Stimulated activated CD8-positive, alpha-beta memory T cell treated with anti-CD3 and anti-CD28 coated beads, Interleukin-15, amount 100 ng/mL, for 4 hours (primary cell): ENCODE results near the gene TARS3.

Source experiments
- DNase-seq, 2 donors: peaks; one replicate each; pipeline ENCODE4 v3.0.0-alpha.2; 2020; ENCODE audit warnings: low read depth in 2 of 2

Gene TARS3

GRCh38 chr15:101698314-101698713 is 26.0 kb downstream of the TARS3 start:
- DNase-seq: no peak

GRCh38 chr15:101697488-101697887 is 26.8 kb downstream of the TARS3 start:
- DNase-seq: no peak

- DNase-seq: no peak
Measured at GRCh38 chr15:101696829-101697228, 27.4 kb downstream of the TARS3 start.

DNA sequence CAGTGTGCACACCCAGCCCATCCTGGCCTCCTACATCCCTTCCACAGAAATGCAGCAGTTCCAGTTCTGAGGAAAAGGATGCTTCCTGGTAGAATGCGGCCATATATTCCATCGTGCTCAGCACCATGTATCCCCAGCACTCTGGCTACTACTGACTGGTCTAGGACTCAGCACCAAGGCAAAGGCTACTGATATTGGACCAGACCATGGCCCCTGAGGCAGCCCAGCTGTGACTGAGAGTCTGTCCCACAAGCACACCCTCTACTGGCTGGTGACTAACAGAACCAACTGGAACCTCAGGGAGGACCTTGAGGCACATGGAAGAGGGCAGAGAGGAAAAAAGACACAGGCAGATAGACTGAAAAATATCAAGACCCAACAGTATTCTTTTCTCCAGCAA is 30.0 kb downstream of the TARS3 start:
- DNase-seq: no peak

DNA sequence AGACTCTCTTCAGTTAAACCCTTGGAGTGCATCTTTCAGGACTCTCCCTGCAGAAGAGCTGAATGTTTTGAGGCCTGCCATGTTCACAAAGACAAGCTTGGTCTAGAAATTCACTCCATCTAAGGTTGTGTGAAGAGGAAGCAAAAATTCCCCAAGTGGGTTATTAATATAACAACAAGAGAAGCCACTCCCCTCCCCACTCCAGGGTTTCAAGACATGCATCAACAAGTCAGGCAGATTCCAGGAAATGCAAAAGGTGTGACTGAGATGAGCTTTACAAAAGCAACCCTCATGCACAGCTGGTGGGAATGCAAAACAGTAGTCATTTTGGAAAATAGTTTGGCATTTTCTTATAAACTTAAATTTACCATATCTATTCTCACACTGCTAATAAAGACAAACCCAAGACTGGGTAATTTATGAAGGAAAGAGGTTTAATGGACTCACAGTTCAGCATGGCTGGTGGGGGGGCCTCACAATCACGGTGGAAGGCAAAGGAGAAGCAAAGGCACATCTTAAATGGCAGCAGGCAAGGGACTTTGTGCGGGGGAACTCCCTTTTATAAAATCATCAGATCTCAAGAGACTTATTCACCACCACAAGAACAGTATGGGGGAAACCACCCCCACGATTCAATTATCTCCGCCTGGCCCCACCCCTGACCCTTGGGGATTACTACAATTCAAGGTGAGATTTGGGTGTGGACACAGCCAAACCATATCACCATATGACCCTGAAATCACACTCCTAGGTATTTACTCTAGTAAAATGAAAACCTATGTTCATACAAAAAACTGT is 31.3 kb downstream of the TARS3 start:
- no peak for DNase-seq

- no peak for DNase-seq
Measured at GRCh38 chr15:101689901-101690300, 34.4 kb downstream of the TARS3 start.

GRCh38 chr15:101686718-101687117 is 37.6 kb downstream of the TARS3 start:
- no peak for DNase-seq

GRCh38 chr15:101684877-101685276 is 39.4 kb downstream of the TARS3 start:
- no peak for DNase-seq

- DNase-seq: no peak
Measured at GRCh38 chr15:101684384-101684783, 39.9 kb downstream of the TARS3 start.

DNA sequence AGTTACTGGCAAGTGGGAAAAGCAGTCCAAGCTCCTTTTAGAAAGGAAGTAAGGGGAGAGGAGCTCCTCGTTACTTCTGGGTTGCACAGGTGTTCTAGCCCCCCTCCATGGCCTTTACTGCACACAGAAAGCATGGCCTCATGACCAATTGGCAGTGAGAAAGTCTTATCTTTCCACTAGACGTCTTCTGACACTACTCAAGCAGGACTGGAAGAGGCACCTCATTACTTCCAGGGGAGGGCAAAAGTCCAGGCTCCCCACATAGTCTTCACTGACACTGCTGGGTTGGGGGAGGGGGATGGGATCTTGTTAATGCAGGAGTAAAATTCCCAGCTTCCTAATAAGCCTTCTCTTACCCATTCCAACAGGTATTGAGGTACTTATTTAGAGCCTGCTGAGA is 44.5 kb downstream of the TARS3 start:
- no peak for DNase-seq

- no peak for DNase-seq
Measured at GRCh38 chr15:101676921-101677329, 47.3 kb downstream of the TARS3 start.

DNA sequence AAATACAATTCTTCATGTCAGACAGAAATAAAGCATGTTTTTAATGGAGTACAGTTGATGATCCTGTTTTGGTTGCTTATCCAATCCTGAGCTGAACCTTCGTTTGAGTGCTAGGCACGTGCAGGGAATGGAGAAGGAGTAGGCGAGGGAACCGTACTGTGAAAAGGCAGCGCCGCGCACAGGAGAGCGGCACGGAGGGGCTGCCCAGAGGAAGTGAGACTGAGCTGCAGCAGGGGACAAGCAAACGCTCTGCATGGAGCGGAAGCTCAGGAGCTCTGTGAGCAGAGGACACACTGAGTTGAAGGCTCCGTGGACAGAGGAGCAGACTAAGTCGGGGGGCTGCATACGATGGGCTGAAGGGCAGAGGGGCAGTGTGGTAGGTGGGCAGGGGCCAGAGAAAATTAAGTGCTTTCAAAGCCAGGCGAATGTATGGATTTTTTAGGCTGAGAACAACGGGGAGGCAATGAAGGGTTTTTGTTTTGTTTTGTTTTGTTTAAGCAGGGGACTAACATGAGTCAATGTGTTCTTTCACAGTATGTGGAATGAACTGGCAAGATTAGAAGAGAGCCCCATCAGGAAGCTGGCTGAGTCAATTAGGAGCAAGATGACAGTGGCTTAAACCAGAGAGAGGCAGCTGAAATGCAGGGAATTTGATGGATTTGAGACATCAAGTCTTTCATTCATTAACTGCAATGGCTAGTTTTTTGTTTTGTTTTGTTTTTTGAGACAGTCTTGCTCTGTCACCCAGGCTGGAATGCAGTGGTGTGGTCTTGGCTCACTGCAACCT is 48.3 kb downstream of the TARS3 start:
- DNase-seq: no peak

- DNase-seq: no peak
Measured at GRCh38 chr15:101675015-101675414, 49.3 kb downstream of the TARS3 start.

DNA sequence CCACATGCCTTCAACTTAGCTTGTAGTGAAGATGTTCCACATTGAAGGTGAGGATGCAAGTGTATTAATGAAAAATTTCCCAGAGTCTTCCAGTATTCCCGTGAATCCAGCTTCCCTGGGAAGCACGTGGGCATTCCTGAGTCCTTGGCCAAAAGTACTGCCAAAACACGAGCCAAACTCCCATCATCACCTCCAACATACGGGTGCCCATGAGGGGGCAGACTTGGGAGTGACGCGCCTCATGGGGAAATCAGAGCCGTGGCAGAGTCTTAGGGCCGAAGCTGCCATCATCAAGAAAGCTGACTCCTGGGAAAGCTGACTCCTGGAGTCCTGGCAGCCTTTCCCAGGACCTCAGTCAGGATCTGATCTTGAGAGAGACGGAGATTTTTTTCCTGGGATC is 52.0 kb downstream of the TARS3 start:
- DNase-seq: no peak

GRCh38 chr15:101669744-101670143 is 54.5 kb downstream of the TARS3 start:
- no peak for DNase-seq

DNA sequence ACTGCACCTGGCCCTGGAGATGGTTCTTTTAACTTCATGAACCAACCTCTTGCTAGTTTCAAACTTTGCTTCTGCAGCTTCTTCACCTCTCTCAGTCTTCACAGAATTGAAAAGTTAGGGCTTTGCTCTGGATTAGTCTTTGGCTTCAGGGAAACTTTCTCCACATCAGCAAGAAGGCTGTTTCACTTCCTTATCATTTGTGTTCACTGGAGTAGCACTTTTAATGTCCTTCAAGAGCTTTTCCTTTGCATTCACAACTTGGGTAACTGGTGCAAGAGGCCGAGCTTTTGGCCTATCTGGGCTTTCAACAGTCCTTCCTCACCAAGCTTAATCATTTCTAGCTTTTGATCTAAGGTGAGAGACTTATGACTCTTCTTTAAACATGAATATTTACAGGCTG is 56.4 kb downstream of the TARS3 start:
- DNase-seq: no peak

GRCh38 chr15:101664303-101664913 is 59.9 kb downstream of the TARS3 start:
- DNase-seq: no peak

DNA sequence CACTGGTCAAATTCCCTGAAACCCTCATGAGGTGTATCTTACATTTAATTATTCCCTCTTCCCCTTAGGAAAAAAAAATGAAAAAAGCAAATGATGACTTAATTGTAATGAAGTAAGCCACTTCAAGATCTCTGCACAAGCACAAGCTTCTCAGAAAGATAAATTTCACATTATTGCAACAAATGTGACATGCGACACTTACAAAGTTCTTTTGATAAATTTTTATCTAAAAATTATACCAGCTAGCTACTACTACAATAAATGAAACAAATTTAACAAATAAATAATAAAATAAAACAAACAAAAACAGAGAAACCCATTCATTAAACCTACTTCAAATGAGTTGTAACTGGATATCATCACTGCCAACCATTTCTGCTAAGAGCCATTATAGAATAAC is 62.1 kb downstream of the TARS3 start:
- DNase-seq: no peak

DNA sequence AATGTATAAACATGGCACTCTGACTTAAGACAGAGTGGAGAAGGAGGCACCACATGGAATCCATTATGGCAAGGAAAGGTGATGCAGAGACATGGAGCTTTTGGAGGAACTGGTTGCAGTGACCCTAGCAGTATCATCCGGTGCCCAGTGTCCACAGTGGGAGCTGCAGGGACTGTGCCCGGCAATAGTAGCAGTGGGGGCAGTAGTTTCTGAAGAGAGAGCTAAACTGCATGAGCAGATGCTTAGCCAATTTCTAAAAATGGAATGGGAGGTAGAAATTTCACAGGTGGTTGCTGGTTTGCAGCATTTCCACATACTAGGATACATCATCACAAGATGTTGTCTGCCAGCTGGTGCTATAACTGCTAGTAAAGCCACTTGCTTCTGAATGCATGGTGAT is 64.3 kb downstream of the TARS3 start:
- no peak for DNase-seq

DNA sequence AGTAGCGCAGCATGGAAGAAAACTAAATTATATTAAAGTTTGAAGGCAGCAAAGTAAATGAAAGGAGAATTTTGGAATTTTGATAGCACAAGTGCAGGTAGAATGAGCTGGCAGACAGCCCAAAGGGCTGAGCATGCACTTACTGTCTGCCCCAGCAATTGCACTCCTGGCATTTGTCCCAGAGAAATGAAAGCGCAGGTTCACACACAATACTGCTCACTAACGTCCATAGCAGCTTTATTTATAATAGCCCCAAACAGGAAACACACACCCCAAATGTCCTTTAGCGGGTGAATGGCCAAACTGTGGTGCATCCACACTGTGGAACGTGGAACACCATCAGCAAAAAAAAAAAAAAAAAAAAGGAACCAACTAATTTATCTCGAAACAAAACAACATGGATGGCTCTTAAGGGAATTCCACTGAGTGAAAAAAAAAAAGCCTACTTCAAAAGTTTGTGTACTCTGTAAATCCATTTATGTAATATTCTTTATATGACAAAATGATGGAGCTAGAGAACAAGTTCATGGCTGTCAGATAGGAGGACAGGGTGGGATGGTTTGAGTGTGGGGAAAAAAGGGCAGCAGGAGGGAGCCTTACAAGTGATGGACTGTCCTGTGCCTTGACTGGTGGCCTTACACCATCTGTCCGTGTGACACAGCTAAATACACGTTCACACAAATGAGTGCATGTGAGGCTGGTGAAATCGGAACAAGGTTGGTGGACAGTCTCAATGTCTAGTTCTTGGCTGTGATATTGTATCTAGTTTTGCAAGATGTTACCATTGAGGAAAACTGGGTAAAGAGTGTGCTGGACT is 66.1 kb downstream of the TARS3 start:
- DNase-seq: no peak

- DNase-seq: no peak
Measured at GRCh38 chr15:101657171-101657570, 67.1 kb downstream of the TARS3 start.
